ENCODE data around the gene MSL2. TPM values are rescaled to one million over a fixed set of nuclear protein-coding genes. Genes with fewer than 3 reads are reported as not detected.
"Not testable (repeated sequence)": the region's sequence is repeated elsewhere in the genome, so short reads cannot be mapped to it uniquely, and the experiment has no call there.

MSL2 gene
- total RNA-seq, 1 experiment from 2014 or later: 35.6 TPM

GRCh38 chr3:136149667-136150066, 46.5 kb downstream of the MSL2 start:
- ATAC-seq (peak; percentile 49), DNase-seq (ENCODE audit: low read depth, low spot score) (no peak)
- BruUV-seq (replicated peaks): TSS peak; percentile 39
- intact Hi-C loops (cut with micrococcal nuclease; ENCODE audit: unreplicated experiment): no loop called here
- Histone ChIP-seq H3K27me3 (ENCODE audit: control insufficient read depth, insufficient read depth, low read length) (no peaks in the 10 kb centered on the region), H3K4me1 (ENCODE audit: control insufficient read depth, insufficient read depth, low read length) (peaks cover 35% of the 10 kb centered on the region), H3K36me3 (ENCODE audit: control insufficient read depth, insufficient read depth, low read length) (peaks cover 9% of the 10 kb centered on the region), H3K9me3 (ENCODE audit: control insufficient read depth, insufficient read depth, low read depth, low read length) (no peaks in the 10 kb centered on the region), H3K4me3 (ENCODE audit: low read depth in 2 of 2, low read length in 2 of 2) (no peak overlapping the region), H3K27ac (ENCODE audit: low read length) (peak overlapping the region; percentile 41)
- in situ Hi-C loops (cut with HindIII; ENCODE audit: low pct_unique_long_range_greater_than_20kb, low sequenced_read_pairs): no loop called here
- no peak for TF ChIP-seq TCF7L2 (IDR thresholded peaks at IDR 0.05; ENCODE audit: low read depth, low read length)
- CTCF ChIA-PET: no interaction called here
- POLR2A ChIA-PET: interaction anchor here (0.5 to 1.2 kb wide), 2 partner anchors 39 to 47 kb away, joined by 4 to 5 read pairs; partner anchors contain the start of gene MSL2

- TF ChIP-seq TCF7L2 (IDR thresholded peaks at IDR 0.05; ENCODE audit: low read depth, low read length): no peak
- TF ChIP-seq POLR2AphosphoS5 (IDR thresholded peaks at IDR 0.05; ENCODE audit: low read depth, low read length): no peak
- no peak for TF ChIP-seq CTCF (IDR thresholded peaks at IDR 0.05)
- no peak for TF ChIP-seq SIN3A (IDR thresholded peaks at IDR 0.05; ENCODE audit: borderline replicate concordance, insufficient read depth, low read depth, low read length)
- TF ChIP-seq REST (IDR thresholded peaks at IDR 0.05; ENCODE audit: insufficient read depth in 1 of 2, low read depth in 2 of 2, low read length in 1 of 2): no peak
- Histone ChIP-seq H3K9me3 (ENCODE audit: control insufficient read depth, insufficient read depth, low read depth, low read length) (no peaks in the 10 kb centered on the region), H3K27me3 (ENCODE audit: control insufficient read depth, insufficient read depth, low read length) (no peaks in the 10 kb centered on the region), H3K36me3 (ENCODE audit: control insufficient read depth, insufficient read depth, low read length) (peaks cover 9% of the 10 kb centered on the region), H3K4me1 (ENCODE audit: control insufficient read depth, insufficient read depth, low read length) (peaks cover 38% of the 10 kb centered on the region), H3K4me3 (ENCODE audit: low read depth in 2 of 2, low read length in 2 of 2) (no peak overlapping the region), H3K27ac (ENCODE audit: low read length) (no peak overlapping the region)
- intact Hi-C loops (cut with micrococcal nuclease; ENCODE audit: unreplicated experiment) (no loop called here), in situ Hi-C loops (cut with HindIII; ENCODE audit: low pct_unique_long_range_greater_than_20kb, low sequenced_read_pairs) (no loop called here)
- DNase-seq (ENCODE audit: low read depth, low spot score): no peak
- ATAC-seq: no peak
- POLR2A ChIA-PET: interaction anchor here (1.1 kb wide), 1 partner anchor 22 kb away, joined by 5 read pairs; no protein-coding TSS in a partner anchor
- CTCF ChIA-PET: no interaction called here
- no TSS peak for BruUV-seq (replicated peaks)
Observed at GRCh38 chr3:136146981-136147729, 49.0 kb downstream of the MSL2 start.

- in situ Hi-C loops (cut with HindIII; ENCODE audit: low pct_unique_long_range_greater_than_20kb, low sequenced_read_pairs); H3K27ac ChIP-seq (ENCODE audit: low read length); CTCF ChIA-PET; H3K36me3 ChIP-seq (ENCODE audit: control insufficient read depth, insufficient read depth, low read length); intact Hi-C loops (cut with micrococcal nuclease; ENCODE audit: unreplicated experiment); BruUV-seq (replicated peaks); POLR2A ChIA-PET; H3K4me3 ChIP-seq (ENCODE audit: low read depth in 2 of 2, low read length in 2 of 2); H3K27me3 ChIP-seq (ENCODE audit: control insufficient read depth, insufficient read depth, low read length); DNase-seq (ENCODE audit: low read depth, low spot score); ATAC-seq; H3K9me3 ChIP-seq (ENCODE audit: control insufficient read depth, insufficient read depth, low read depth, low read length): not testable (repeated sequence)
- peaks cover 34% of the 10 kb centered on the region for H3K4me1 ChIP-seq (ENCODE audit: control insufficient read depth, insufficient read depth, low read length)
Observed at GRCh38 chr3:136144397-136144796, 51.7 kb downstream of the MSL2 start.
